ENCODE measurements around the gene TNIK.

The TNIK gene

GRCh38 chr3:171236265-171237008 is 223.8 kb downstream of the TNIK start:
- no peak for DNase-seq (ENCODE audit: low read depth, low spot score)
- no peak overlapping the region for H3K4me3 ChIP-seq (ENCODE audit: low read depth, low read length)
- no peak for TF ChIP-seq CTCF (IDR thresholded peaks at IDR 0.05; ENCODE audit: insufficient read depth, low read length, missing control alignments)
- CTCF ChIA-PET, result interaction anchor here (1.8 kb wide), 1 partner anchor 12 kb away, joined by 4 read pairs; no protein-coding TSS in a partner anchor
- POLR2A ChIA-PET, result no interaction called here

GRCh38 chr3:171234298-171235010 is 225.8 kb downstream of the TNIK start:
- DNase-seq (ENCODE audit: low read depth, low spot score), result no peak
- ChIA-PET CTCF (no interaction called here), POLR2A (no interaction called here)
- TF ChIP-seq CTCF (IDR thresholded peaks at IDR 0.05; ENCODE audit: insufficient read depth, low read length, missing control alignments), result no peak
- no peak overlapping the region for H3K4me3 ChIP-seq (ENCODE audit: low read depth, low read length)

- no peak for TF ChIP-seq CTCF (IDR thresholded peaks at IDR 0.05; ENCODE audit: insufficient read depth, low read length, missing control alignments)
- ChIA-PET POLR2A (no interaction called here), CTCF (interaction anchor here (1.1 kb wide), 1 partner anchor 43 kb away, joined by 4 read pairs; no protein-coding TSS in a partner anchor)
- H3K4me3 ChIP-seq (ENCODE audit: low read depth, low read length), result no peak overlapping the region
- DNase-seq (ENCODE audit: low read depth, low spot score), result no peak
Observed at GRCh38 chr3:171231361-171231760, 228.8 kb downstream of the TNIK start.

- no peak for TF ChIP-seq CTCF (IDR thresholded peaks at IDR 0.05; ENCODE audit: insufficient read depth, low read length, missing control alignments)
- no peak overlapping the region for H3K4me3 ChIP-seq (ENCODE audit: low read depth, low read length)
- DNase-seq (ENCODE audit: low read depth, low spot score), result no peak
- POLR2A ChIA-PET, result no interaction called here
- CTCF ChIA-PET, result interaction anchor here (1.1 kb wide), 1 partner anchor 43 kb away, joined by 4 read pairs; no protein-coding TSS in a partner anchor
Observed at GRCh38 chr3:171230865-171231264, 229.3 kb downstream of the TNIK start.

GRCh38 chr3:171229173-171229572 is 231.0 kb downstream of the TNIK start:
- no peak for TF ChIP-seq CTCF (IDR thresholded peaks at IDR 0.05; ENCODE audit: insufficient read depth, low read length, missing control alignments)
- POLR2A ChIA-PET, result no interaction called here
- no peak overlapping the region for H3K4me3 ChIP-seq (ENCODE audit: low read depth, low read length)
- DNase-seq (ENCODE audit: low read depth, low spot score), result no peak
- CTCF ChIA-PET, result no interaction called here

GRCh38 chr3:171228240-171228639 is 232.0 kb downstream of the TNIK start:
- POLR2A ChIA-PET, result no interaction called here
- CTCF ChIA-PET, result no interaction called here
- no peak overlapping the region for H3K4me3 ChIP-seq (ENCODE audit: low read depth, low read length)
- TF ChIP-seq CTCF (IDR thresholded peaks at IDR 0.05; ENCODE audit: insufficient read depth, low read length, missing control alignments), result no peak
- no peak for DNase-seq (ENCODE audit: low read depth, low spot score)
